Upper lobe of left lung (tissue), 4 donors: Measurements from ENCODE around the gene USP47.

Experiments used
- EP300 ChIP-seq, 4 donors: sonication (generic); formaldehyde crosslinking; IDR thresholded peaks; one replicate each; pipeline ENCODE4 v1.5.1; 2017; ENCODE audit warnings: antibody characterized with exemption in 4 of 4, control low read depth in 2 of 4
- POLR2A ChIP-seq, 4 donors: fragments of 450-650 bp; IDR thresholded peaks; one replicate each; pipeline ENCODE4 v1.5.1; 2016 to 2017; ENCODE audit warnings: antibody characterized with exemption in 4 of 4, mild to moderate bottlenecking in 2 of 4
- POLR2AphosphoS5 ChIP-seq, 2 donors: sonication (generic); formaldehyde crosslinking; IDR thresholded peaks; one replicate each; pipeline ENCODE4 v1.5.1; 2017; ENCODE audit warnings: antibody characterized with exemption in 2 of 2
- TF ChIP-seq, protein P1 (sequence below), 6 experiments: fragments of 450-650 bp in 4 of 6; fragments of 200-600 bp in 2 of 6; sonication (generic) in 2 of 6; IDR thresholded peaks; one replicate each; pipeline ENCODE4 v1.5.1; 2016 to 2019; ENCODE audit warnings: antibody characterized with exemption in 6 of 6

DNA sequence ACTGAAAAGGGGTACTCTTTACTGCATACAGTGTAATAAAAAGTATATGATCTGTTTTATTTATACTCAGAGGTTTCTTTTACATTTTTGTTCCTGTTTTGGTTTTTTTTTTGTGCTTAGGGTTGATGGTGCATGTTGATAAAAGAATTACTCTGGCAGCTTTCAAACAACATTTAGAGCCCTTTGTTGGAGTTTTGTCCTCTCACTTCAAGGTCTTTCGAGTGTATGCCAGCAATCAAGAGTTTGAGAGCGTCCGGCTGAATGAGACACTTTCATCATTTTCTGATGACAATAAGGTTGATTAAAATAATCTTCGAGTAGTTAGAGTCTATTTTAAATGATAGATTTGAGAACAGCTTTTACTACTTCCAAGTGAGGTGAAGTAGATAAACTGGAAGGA is 106.1 kb downstream of the USP47 start:
- TF ChIP-seq EP300 (IDR thresholded peaks at IDR 0.05) (no peak), POLR2A (IDR thresholded peaks at IDR 0.05) (no peak), POLR2AphosphoS5 (IDR thresholded peaks at IDR 0.05) (no peak)
- TF ChIP-seq, protein P1, sequence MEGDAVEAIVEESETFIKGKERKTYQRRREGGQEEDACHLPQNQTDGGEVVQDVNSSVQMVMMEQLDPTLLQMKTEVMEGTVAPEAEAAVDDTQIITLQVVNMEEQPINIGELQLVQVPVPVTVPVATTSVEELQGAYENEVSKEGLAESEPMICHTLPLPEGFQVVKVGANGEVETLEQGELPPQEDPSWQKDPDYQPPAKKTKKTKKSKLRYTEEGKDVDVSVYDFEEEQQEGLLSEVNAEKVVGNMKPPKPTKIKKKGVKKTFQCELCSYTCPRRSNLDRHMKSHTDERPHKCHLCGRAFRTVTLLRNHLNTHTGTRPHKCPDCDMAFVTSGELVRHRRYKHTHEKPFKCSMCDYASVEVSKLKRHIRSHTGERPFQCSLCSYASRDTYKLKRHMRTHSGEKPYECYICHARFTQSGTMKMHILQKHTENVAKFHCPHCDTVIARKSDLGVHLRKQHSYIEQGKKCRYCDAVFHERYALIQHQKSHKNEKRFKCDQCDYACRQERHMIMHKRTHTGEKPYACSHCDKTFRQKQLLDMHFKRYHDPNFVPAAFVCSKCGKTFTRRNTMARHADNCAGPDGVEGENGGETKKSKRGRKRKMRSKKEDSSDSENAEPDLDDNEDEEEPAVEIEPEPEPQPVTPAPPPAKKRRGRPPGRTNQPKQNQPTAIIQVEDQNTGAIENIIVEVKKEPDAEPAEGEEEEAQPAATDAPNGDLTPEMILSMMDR (IDR thresholded peaks at IDR 0.05): no peak
